Body of pancreas (tissue), 4 donors: ENCODE results near the gene UBE2L3.
"Not testable (repeated sequence)": the region's sequence is repeated elsewhere in the genome, so short reads cannot be mapped to it uniquely, and the experiment has no call there.

Experiments
- POLR2A ChIP-seq, 3 donors: fragments of 450-650 bp; IDR thresholded peaks; one replicate each; pipeline ENCODE4 v1.6.1; 2016; ENCODE audit warnings: antibody characterized with exemption in 3 of 3, mild to moderate bottlenecking in 2 of 3
- TF ChIP-seq, protein P1 (sequence below), 7 experiments: fragments of 450-650 bp in 4 of 7; fragments of 200-600 bp in 3 of 7; sonication (generic) in 3 of 7; IDR thresholded peaks; one replicate each; pipeline ENCODE4 v1.5.1; 2016 to 2019; ENCODE audit warnings: antibody characterized with exemption in 7 of 7

GRCh38 chr22:21551361-21551760 lies 16.2 kb upstream of the UBE2L3 start, which contains the start of gene RIMBP3C:
- TF ChIP-seq, protein P1, sequence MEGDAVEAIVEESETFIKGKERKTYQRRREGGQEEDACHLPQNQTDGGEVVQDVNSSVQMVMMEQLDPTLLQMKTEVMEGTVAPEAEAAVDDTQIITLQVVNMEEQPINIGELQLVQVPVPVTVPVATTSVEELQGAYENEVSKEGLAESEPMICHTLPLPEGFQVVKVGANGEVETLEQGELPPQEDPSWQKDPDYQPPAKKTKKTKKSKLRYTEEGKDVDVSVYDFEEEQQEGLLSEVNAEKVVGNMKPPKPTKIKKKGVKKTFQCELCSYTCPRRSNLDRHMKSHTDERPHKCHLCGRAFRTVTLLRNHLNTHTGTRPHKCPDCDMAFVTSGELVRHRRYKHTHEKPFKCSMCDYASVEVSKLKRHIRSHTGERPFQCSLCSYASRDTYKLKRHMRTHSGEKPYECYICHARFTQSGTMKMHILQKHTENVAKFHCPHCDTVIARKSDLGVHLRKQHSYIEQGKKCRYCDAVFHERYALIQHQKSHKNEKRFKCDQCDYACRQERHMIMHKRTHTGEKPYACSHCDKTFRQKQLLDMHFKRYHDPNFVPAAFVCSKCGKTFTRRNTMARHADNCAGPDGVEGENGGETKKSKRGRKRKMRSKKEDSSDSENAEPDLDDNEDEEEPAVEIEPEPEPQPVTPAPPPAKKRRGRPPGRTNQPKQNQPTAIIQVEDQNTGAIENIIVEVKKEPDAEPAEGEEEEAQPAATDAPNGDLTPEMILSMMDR (IDR thresholded peaks at IDR 0.05), result not testable (repeated sequence)
- not testable (repeated sequence) for TF ChIP-seq POLR2A (IDR thresholded peaks at IDR 0.05)
